LNCAP (cell line): ENCODE measurements around the gene FARS2.

Experiments
- CTCF ChIP-seq: fragments of 450-650 bp; IDR thresholded peaks from 2 replicates; pipeline ENCODE4 v1.5.1; 2017; ENCODE audit warnings: mild to moderate bottlenecking

The FARS2 gene

GRCh38 chr6:5471637-5472398 lies 210.5 kb downstream of the FARS2 start:
- TF ChIP-seq CTCF, result no peak

- no peak for TF ChIP-seq CTCF
These were observed 211.3 kb downstream of the FARS2 start for GRCh38 chr6:5472571-5472970.

- no peak for TF ChIP-seq CTCF
These were observed 214.5 kb downstream of the FARS2 start for GRCh38 chr6:5475779-5476178.

- no peak for TF ChIP-seq CTCF
These were observed 217.1 kb downstream of the FARS2 start for GRCh38 chr6:5478380-5478779.

- no peak for TF ChIP-seq CTCF
These were observed 219.7 kb downstream of the FARS2 start for GRCh38 chr6:5481033-5481432.

GRCh38 chr6:5481750-5482149 lies 220.4 kb downstream of the FARS2 start:
- TF ChIP-seq CTCF, result no peak

- TF ChIP-seq CTCF, result no peak
These were observed 221.3 kb downstream of the FARS2 start for GRCh38 chr6:5482619-5483018.

GRCh38 chr6:5484692-5485091 lies 223.4 kb downstream of the FARS2 start:
- no peak for TF ChIP-seq CTCF
